ENCODE data around the gene P3H1.

- no peak for TF ChIP-seq CTCF (conservative IDR thresholded peaks at IDR 0.05)
- TF ChIP-seq ZFX (IDR thresholded peaks at IDR 0.05), result no peak
Measured at GRCh38 chr1:42784547-42784945, 17.7 kb upstream of the P3H1 start.
